DND-41 (cell line): ENCODE data around the gene RUVBL1.

ENCODE experiments used
- ATAC-seq: fragments of 200-7000 bp; cut with Tn5 transposase; 3 replicates; pipeline ENCODE4 v1.9.1; 2021; ENCODE audit warnings: low read depth; ENCODE audit not compliant: insufficient read depth
- DNase-seq: peaks from one replicate; pipeline ENCODE4 v3.0.0-alpha.2; 2020
- H2AFZ ChIP-seq: 2 replicates; pipeline ENCODE4 v1.6.0; 2012; ENCODE audit warnings: low read depth, low read length
- H3K27ac ChIP-seq: 2 replicates; pipeline ENCODE4 v1.5.1; 2012; ENCODE audit warnings: low read length, inconsistent platforms
- H3K27me3 ChIP-seq: fragments of 200-600 bp; sonication (generic); 2 replicates; pipeline ENCODE4 v1.6.0; 2012; ENCODE audit warnings: low read length, mild to moderate bottlenecking, inconsistent platforms; ENCODE audit not compliant: insufficient read depth, poor library complexity
- H3K36me3 ChIP-seq: 2 replicates; pipeline ENCODE4 v1.5.1; 2012; ENCODE audit warnings: low read length, inconsistent platforms; ENCODE audit not compliant: insufficient read depth
- H3K4me1 ChIP-seq: 2 replicates; pipeline ENCODE4 v1.5.1; 2012; ENCODE audit warnings: mild to moderate bottlenecking, low read length; ENCODE audit not compliant: insufficient read depth
- H3K4me2 ChIP-seq: 2 replicates; pipeline ENCODE4 v1.6.0; 2012; ENCODE audit warnings: mild to moderate bottlenecking, moderate library complexity, low read length, inconsistent platforms; ENCODE audit not compliant: insufficient read depth
- H3K4me3 ChIP-seq, 2 experiments: fragments of 200-600 bp in 1 of 2; shearing (Covaris generic) in 1 of 2; 2 replicates each; pipeline ENCODE4 v1.5.1; 2012 to 2016; ENCODE audit warnings: inconsistent platforms in 2 of 2, low read length in 2 of 2, mild to moderate bottlenecking in 2 of 2, low read depth in 1 of 2, moderate library complexity in 1 of 2
- H3K79me2 ChIP-seq: 2 replicates; pipeline ENCODE4 v1.6.0; 2012; ENCODE audit warnings: low read length, inconsistent platforms; ENCODE audit not compliant: insufficient read depth
- H3K9ac ChIP-seq: 2 replicates; pipeline ENCODE4 v1.6.0; 2012; ENCODE audit warnings: low read depth, mild to moderate bottlenecking, inconsistent platforms, low read length, moderate library complexity
- H3K9me3 ChIP-seq: 2 replicates; pipeline ENCODE4 v1.5.1; 2012; ENCODE audit warnings: low read length, moderate library complexity, mild to moderate bottlenecking, inconsistent platforms; ENCODE audit not compliant: insufficient read depth, severe bottlenecking
- H4K20me1 ChIP-seq: 2 replicates; pipeline ENCODE4 v1.6.0; 2012; ENCODE audit warnings: low read length; ENCODE audit not compliant: insufficient read depth
- EZH2 ChIP-seq: IDR thresholded peaks from 3 replicates; pipeline ENCODE4 v1.6.1; 2012; ENCODE audit warnings: borderline replicate concordance, low read depth, mild to moderate bottlenecking, moderate library complexity, low read length, inconsistent platforms; ENCODE audit not compliant: severe bottlenecking
- TF ChIP-seq, protein P1 (sequence below): IDR thresholded peaks from 2 replicates; pipeline ENCODE4 v1.5.1; 2012; ENCODE audit warnings: borderline replicate concordance, low read length, moderate library complexity, mild to moderate bottlenecking; ENCODE audit not compliant: poor library complexity, severe bottlenecking; ENCODE audit errors: extremely low read depth

The RUVBL1 gene

DNA sequence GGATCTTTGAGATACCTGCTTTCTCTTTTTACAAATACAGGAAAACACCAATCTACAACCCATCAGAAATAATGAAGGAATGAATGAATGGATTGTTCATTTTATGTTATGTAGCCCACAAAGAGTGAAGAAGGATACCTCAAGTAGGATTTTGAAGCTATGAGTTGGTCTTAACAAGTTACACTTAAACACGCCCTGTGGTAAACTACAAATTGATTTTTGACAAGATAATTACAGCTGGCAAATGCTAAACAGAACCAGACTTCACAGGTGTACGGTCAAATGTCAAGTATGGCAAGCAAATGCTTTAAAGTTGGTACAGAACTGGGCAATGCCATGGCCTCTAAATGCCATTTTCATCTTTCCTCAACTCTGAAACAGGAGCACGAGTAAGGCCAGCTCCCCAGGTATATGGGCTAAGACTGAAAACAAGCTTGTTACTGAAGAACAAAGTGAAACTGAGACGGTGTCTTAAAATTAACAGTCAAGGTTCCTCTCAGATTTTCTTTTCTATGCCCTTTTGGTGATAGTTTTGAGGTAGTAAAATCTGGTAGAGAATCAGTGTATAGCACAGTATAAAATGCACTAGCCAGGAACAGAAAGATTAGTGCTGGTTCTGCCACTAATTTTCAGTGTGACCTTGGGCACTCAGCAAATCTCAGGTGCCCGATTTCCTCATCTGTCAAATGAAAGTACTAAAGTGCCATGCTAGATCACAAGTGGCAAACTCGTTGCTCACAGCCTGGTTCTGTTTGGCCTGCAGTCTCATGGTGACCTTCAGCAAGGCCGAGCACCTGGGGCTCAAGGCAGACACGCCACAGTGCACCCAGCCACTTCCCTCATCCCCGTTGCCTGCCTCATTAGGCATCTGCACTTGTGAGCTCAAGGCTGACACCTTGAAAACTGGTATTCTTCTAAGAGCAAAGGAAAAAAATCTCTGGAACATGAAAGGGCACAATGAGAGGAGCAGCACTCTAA is 9.5 kb downstream of the RUVBL1 start:
- TF ChIP-seq, protein P1, sequence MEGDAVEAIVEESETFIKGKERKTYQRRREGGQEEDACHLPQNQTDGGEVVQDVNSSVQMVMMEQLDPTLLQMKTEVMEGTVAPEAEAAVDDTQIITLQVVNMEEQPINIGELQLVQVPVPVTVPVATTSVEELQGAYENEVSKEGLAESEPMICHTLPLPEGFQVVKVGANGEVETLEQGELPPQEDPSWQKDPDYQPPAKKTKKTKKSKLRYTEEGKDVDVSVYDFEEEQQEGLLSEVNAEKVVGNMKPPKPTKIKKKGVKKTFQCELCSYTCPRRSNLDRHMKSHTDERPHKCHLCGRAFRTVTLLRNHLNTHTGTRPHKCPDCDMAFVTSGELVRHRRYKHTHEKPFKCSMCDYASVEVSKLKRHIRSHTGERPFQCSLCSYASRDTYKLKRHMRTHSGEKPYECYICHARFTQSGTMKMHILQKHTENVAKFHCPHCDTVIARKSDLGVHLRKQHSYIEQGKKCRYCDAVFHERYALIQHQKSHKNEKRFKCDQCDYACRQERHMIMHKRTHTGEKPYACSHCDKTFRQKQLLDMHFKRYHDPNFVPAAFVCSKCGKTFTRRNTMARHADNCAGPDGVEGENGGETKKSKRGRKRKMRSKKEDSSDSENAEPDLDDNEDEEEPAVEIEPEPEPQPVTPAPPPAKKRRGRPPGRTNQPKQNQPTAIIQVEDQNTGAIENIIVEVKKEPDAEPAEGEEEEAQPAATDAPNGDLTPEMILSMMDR = no peak
- no peak for TF ChIP-seq EZH2
- no peak overlapping the region for H3K27ac ChIP-seq
- peaks cover 85% of the 10 kb centered on the region for H3K36me3 ChIP-seq

DNA sequence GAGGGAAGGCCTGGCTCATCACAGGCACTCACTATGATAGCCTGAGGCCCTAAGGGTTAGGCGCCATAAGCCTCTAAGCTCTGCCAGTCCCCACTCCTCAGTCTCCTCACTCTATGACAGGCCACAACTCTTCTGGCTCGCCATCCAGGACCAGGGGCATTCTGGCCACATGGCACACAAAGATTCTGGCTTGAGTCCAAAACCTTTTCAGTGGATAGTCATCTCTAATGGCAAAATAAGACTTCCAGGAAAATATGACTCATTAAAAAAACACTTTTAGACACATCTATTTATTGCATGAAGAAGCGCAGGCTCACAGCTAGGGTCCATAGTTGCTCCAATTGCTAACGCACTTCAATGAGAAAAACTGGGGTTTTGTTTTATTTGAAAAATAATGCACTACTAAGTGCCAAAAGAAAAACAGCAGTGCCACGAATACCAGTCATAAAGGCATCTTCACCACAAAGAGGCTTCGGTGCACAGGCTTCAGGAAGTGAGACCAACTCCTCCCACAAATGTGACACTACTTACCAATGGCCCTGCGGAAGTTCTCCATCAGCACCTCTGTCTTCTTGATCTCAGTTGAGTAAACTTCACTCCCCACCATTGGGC is 11.1 kb downstream of the RUVBL1 start:
- H3K79me2 ChIP-seq = peaks cover 79% of the 10 kb centered on the region
- H3K4me1 ChIP-seq = no peaks in the 10 kb centered on the region
- H3K4me3 ChIP-seq = no peak overlapping the region
- no peak overlapping the region for H3K27ac ChIP-seq
- no peak overlapping the region for H3K9ac ChIP-seq
- TF ChIP-seq EZH2 = no peak
- TF ChIP-seq, protein P1 = no peak
- no peak overlapping the region for H2AFZ ChIP-seq
- H3K4me2 ChIP-seq = no peak overlapping the region
- no peak for DNase-seq
- ATAC-seq = no peak
- H3K36me3 ChIP-seq = peaks cover 86% of the 10 kb centered on the region
- no peaks in the 10 kb centered on the region for H3K9me3 ChIP-seq
- H4K20me1 ChIP-seq = peaks cover 31% of the 10 kb centered on the region
- no peaks in the 10 kb centered on the region for H3K27me3 ChIP-seq

More for the DNA sequence above, 9.5 kb downstream of the RUVBL1 start:
- Histone ChIP-seq H3K27me3 (no peaks in the 10 kb centered on the region), H3K9me3 (no peaks in the 10 kb centered on the region), H3K4me2 (no peak overlapping the region), H3K4me1 (peaks cover 6% of the 10 kb centered on the region; the same call in 1 of the 2 replicates), H3K79me2 (peaks cover 81% of the 10 kb centered on the region), H3K9ac (no peak overlapping the region), H2AFZ (no peak overlapping the region), H4K20me1 (peaks cover 27% of the 10 kb centered on the region), H3K4me3 (no peak overlapping the region)
- DNase-seq (no peak), ATAC-seq (no peak)

DNA sequence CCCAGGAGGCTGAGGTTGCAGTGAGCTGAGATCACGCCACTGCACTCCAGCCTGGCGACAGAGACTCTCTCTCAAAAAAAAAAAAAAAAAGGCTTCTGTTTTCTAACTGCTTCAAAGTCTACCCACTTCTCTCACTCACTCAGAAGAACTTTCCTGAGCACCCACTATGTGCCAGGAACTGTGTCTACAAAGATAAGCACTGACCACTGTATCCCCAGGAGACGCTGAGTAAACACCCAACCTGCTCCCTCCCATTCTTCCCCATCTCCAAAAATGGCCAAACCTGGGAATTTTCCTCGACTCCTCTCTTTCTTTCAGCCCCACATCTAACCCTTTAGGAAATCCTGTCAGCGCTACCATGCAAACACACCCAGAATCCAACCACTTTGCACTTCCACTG is 12.5 kb downstream of the RUVBL1 start:
- peaks cover 35% of the 10 kb centered on the region for H4K20me1 ChIP-seq
- ATAC-seq (no peak), DNase-seq (no peak)
- no peak overlapping the region for H2AFZ ChIP-seq
- H3K27ac ChIP-seq = no peak overlapping the region
- H3K4me3 ChIP-seq = no peak overlapping the region
- H3K9me3 ChIP-seq = no peaks in the 10 kb centered on the region
- H3K4me1 ChIP-seq = no peaks in the 10 kb centered on the region
- no peaks in the 10 kb centered on the region for H3K27me3 ChIP-seq
- peaks cover 90% of the 10 kb centered on the region for H3K36me3 ChIP-seq
- H3K79me2 ChIP-seq = peaks cover 79% of the 10 kb centered on the region
- TF ChIP-seq EZH2 = no peak
- TF ChIP-seq, protein P1 = no peak
- H3K4me2 ChIP-seq = no peak overlapping the region
- no peak overlapping the region for H3K9ac ChIP-seq
